Measurements from ENCODE around the gene GRIP2. TPM values are rescaled to one million over a fixed set of nuclear protein-coding genes. Genes with fewer than 3 reads are reported as not detected.
"Not testable (repeated sequence)": the region's sequence is repeated elsewhere in the genome, so short reads cannot be mapped to it uniquely, and the experiment has no call there.

The GRIP2 gene
- total and polyA plus RNA-seq, 9 donors: 1.1 to 19.4 (median 5.4) TPM

DNA sequence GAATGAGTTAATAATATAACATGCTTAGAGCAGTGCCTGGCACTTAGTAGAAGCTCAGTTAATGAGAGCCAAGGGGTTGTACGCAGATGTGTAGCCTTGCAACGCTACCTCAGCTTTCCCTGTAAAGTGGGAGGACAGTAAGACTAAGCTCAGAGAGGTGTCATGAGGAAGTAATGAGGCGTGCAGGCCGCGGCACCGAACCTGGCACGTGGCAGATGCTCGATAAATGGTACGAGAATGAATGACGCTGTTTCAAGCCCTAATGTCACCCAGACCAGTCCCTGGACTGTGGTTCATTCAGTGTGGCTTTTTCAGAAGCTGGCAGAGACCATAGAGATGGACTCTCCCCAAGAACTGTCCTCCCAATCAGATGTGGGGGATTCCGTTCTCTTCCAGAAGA, 21.2 kb downstream of the GRIP2 start:
- no peak overlapping the region for H3K27ac ChIP-seq
- H3K4me1 ChIP-seq (ENCODE audit: insufficient read depth): no peaks in the 10 kb centered on the region
- H3K36me3 ChIP-seq: no peaks in the 10 kb centered on the region
- TF ChIP-seq, protein P1, sequence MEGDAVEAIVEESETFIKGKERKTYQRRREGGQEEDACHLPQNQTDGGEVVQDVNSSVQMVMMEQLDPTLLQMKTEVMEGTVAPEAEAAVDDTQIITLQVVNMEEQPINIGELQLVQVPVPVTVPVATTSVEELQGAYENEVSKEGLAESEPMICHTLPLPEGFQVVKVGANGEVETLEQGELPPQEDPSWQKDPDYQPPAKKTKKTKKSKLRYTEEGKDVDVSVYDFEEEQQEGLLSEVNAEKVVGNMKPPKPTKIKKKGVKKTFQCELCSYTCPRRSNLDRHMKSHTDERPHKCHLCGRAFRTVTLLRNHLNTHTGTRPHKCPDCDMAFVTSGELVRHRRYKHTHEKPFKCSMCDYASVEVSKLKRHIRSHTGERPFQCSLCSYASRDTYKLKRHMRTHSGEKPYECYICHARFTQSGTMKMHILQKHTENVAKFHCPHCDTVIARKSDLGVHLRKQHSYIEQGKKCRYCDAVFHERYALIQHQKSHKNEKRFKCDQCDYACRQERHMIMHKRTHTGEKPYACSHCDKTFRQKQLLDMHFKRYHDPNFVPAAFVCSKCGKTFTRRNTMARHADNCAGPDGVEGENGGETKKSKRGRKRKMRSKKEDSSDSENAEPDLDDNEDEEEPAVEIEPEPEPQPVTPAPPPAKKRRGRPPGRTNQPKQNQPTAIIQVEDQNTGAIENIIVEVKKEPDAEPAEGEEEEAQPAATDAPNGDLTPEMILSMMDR (IDR thresholded peaks at IDR 0.05): no peak
- TF ChIP-seq POLR2A (IDR thresholded peaks at IDR 0.05) (no peak), EP300 (IDR thresholded peaks at IDR 0.05) (no peak)
- no peak overlapping the region for H3K4me3 ChIP-seq
- H3K27me3 ChIP-seq: no peaks in the 10 kb centered on the region
- intact Hi-C loops (cut with DNase I): no loop called here
- no peaks in the 10 kb centered on the region for H3K9me3 ChIP-seq
- WGBS, 3 donors: 85 to 90% (median 87%) methylated on average over 11 of the region's 11 CpGs
- peak in 1 of 5 donors; percentile 7 for DNase-seq

DNA sequence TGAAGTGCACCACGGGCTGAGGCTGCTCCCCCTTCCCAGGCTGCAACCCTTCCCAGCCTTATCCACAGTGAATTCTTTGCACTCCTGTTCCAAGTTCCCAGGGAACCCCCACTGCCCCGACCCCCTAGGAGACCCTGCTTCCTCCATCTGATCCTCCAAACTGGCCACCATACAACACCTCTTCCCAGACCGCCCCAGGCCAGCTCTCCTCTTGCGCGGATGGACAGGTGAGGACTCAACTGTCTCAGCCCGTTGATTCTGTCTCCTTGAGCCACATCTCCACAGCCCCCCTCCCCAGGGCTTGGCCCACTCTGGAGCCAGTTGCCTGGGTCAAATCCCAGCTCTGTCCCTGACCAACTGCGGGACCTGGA, 21.7 kb downstream of the GRIP2 start:
- Histone ChIP-seq H3K4me3 (no peak overlapping the region), H3K27ac (no peak overlapping the region), H3K9me3 (no peaks in the 10 kb centered on the region), H3K36me3 (no peaks in the 10 kb centered on the region), H3K4me1 (ENCODE audit: insufficient read depth) (no peaks in the 10 kb centered on the region), H3K27me3 (no peaks in the 10 kb centered on the region)
- intact Hi-C loops (cut with DNase I): no loop called here
- TF ChIP-seq POLR2A (IDR thresholded peaks at IDR 0.05) (no peak), EP300 (IDR thresholded peaks at IDR 0.05) (no peak)
- TF ChIP-seq, protein P1 (IDR thresholded peaks at IDR 0.05): no peak
- WGBS, 3 donors: 75 to 82% (median 76%) methylated on average over 7 of the region's 7 CpGs
- peak in 3 of 5 donors; percentile 10 to 21 (median 14) for DNase-seq

- Histone ChIP-seq H3K27me3 (no peaks in the 10 kb centered on the region), H3K9me3 (no peaks in the 10 kb centered on the region), H3K4me1 (ENCODE audit: insufficient read depth) (no peaks in the 10 kb centered on the region), H3K27ac (no peak overlapping the region), H3K4me3 (no peak overlapping the region), H3K36me3 (no peaks in the 10 kb centered on the region)
- TF ChIP-seq POLR2A (IDR thresholded peaks at IDR 0.05) (no peak), EP300 (IDR thresholded peaks at IDR 0.05) (no peak)
- TF ChIP-seq, protein P1 (IDR thresholded peaks at IDR 0.05): no peak
- WGBS, 3 donors: 84 to 87% (median 86%) methylated on average over 22 of the region's 22 CpGs
- intact Hi-C loops (cut with DNase I): no loop called here
- DNase-seq: peak in 3 of 5 donors; percentile 5 to 21 (median 9)
Observed at GRCh38 chr3:14517601-14518431, 22.3 kb downstream of the GRIP2 start.

DNA sequence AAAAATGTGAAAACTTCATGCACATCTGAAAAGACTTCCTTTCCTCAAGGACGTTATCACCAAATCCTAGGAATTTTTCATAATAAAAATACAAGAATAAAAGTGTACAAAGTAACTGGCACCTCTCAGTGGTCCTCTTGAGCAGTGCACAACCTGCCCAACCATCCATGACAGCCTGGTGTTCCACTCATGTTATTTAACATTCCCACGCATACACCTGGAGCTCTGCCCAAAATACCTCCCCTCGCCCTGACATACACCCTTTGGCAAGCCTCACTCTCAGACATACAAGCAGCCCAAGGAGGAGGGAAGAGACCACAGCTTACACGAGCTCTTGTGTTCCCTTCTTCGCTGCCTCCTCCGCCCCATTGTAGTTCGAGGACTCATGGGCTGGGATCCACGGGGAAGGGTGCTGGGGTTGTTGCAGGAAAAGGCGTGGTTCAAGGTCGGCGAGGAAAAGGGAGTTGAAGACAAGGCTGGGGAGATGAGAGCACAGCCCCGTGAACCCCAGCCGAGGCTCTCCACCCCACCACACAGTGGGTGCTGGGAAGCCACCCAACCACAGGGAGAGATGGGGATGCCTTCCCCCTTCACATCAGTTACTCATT, 23.3 kb downstream of the GRIP2 start:
- no peak overlapping the region for H3K27ac ChIP-seq
- WGBS, 3 donors: 67 to 73% (median 72%) methylated on average over 13 of the region's 13 CpGs
- no peak for TF ChIP-seq POLR2A (IDR thresholded peaks at IDR 0.05)
- TF ChIP-seq EP300 (IDR thresholded peaks at IDR 0.05): no peak
- no peaks in the 10 kb centered on the region for H3K36me3 ChIP-seq
- H3K4me3 ChIP-seq: no peak overlapping the region
- DNase-seq: peak in 3 of 5 donors; percentile 11 to 21 (median 11)
- intact Hi-C loops (cut with DNase I): no loop called here
- no peaks in the 10 kb centered on the region for H3K9me3 ChIP-seq
- H3K27me3 ChIP-seq: no peaks in the 10 kb centered on the region
- H3K4me1 ChIP-seq (ENCODE audit: insufficient read depth): no peaks in the 10 kb centered on the region

DNA sequence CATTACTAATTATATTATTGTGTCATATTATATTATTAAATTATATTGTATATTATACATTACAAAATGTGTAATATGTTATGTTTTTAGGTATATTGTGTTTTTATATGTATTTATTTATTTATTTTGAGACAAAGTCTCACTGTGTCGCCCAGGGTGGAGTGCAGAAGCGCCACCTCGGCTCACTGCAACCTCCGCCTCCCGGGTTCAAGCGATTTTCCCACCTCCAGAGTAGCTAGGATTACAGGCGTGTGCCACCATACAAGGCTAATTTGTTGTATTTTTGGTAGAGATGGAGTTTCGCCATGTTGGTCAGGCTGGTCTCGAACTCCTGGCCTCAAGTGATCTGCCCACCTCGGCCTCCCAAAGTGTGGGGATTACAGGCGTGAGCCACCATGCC, 24.6 kb downstream of the GRIP2 start:
- H3K4me1 ChIP-seq (ENCODE audit: insufficient read depth); H3K36me3 ChIP-seq; H3K4me3 ChIP-seq; H3K27ac ChIP-seq; H3K27me3 ChIP-seq; H3K9me3 ChIP-seq; intact Hi-C loops (cut with DNase I): not testable (repeated sequence)
- peak in 1 of 5 donors; percentile 15 for DNase-seq
- 96 to 97% (median 96%) methylated on average over 11 of the region's 11 CpGs for WGBS, 3 donors

All from ovary (tissue), 9 donors.